Activated CD8-positive, alpha-beta T cell treated with anti-CD3 and anti-CD28 coated beads for 36 hours (primary cell): ENCODE data around the gene CAMK1D. TPM values are rescaled to one million over a fixed set of nuclear protein-coding genes. Genes with fewer than 3 reads are reported as not detected.

Experiments used
- ATAC-seq: fragments of 200-7000 bp; cut with Tn5 transposase; one replicate; pipeline ENCODE4 v1.10.0; 2021; ENCODE audit warnings: mild to moderate bottlenecking, moderate library complexity
- CTCF ChIA-PET: fragments of 350-600 bp; sonication (Branson Sonifier 250); formaldehyde crosslinking; loops from one replicate; lab custom pipeline; 2021; ENCODE audit warnings: antibody characterized with exemption; lab: Charles Lee
- POLR2A ChIA-PET: fragments of 350-600 bp; sonication (Branson Sonifier 250); formaldehyde crosslinking; loops from one replicate; lab custom pipeline; 2021; ENCODE audit warnings: antibody characterized with exemption; lab: Charles Lee
- DNase-seq: peaks from one replicate; pipeline ENCODE4 v3.0.0-alpha.2; 2020
- H3K27ac Mint-ChIP-seq: one replicate; pipeline ENCODE4 v1.8.0; 2021; ENCODE audit warnings: mild to moderate bottlenecking, mixed read lengths
- H3K27me3 Mint-ChIP-seq: one replicate; pipeline ENCODE4 v1.8.0; 2021; ENCODE audit warnings: mixed read lengths
- H3K36me3 Mint-ChIP-seq: one replicate; pipeline ENCODE4 v1.8.0; 2021; ENCODE audit warnings: low read depth, mixed read lengths
- H3K4me1 Mint-ChIP-seq: one replicate; pipeline ENCODE4 v1.8.0; 2021; ENCODE audit warnings: low read depth, mixed read lengths
- H3K4me3 Mint-ChIP-seq: one replicate; pipeline ENCODE4 v1.8.0; 2021; ENCODE audit warnings: mild to moderate bottlenecking, moderate library complexity, mixed read lengths
- H3K9me3 Mint-ChIP-seq: one replicate; pipeline ENCODE4 v1.8.0; 2021; ENCODE audit warnings: mixed read lengths
- intact Hi-C: fragments of 100-400 bp; cut with micrococcal nuclease; formaldehyde crosslinking; loops from one replicate; pipeline ENCODE4 v1.10.0; 2022
- total RNA-seq, 2 experiments: library from RNA; stranded (reverse); gene quantifications; one replicate each; pipeline ENCODE4 v1.2.3, GENCODE V29; 2021
- TF ChIP-seq, protein P1 (sequence below): fragments of 200-600 bp; IDR thresholded peaks from one replicate; pipeline ENCODE4 v1.8.0; 2022; ENCODE audit warnings: antibody characterized with exemption, mild to moderate bottlenecking

Gene CAMK1D
- total RNA-seq, 2 experiments from 2014 or later, result 13.8 TPM

DNA sequence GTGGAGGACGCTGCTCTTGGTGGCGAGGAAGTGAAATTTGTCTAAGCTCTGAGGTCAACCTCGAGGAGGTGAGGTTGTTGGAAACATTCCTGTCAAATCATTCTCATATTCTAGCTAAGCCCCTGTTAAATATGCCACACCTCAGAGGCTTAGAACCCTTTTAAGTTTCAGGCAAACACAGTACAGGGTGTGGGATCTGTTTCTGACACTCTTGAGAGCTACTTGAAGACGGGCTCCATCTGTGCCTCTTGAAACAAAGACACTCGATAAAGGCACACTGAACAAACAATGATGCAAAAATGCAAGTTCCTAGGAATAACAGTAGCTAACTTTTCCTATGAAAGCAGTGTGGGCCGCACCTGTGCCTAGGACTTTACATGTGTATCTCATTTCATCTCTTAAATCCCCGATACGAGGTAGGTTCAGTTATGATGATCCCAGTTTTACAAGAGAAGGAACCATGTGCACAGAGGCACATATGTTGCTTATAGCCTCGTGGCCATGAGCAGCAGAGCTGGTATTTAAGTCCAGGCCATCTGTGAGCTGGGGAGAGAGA lies 352.9 kb downstream of the CAMK1D start:
- ATAC-seq (no peak), DNase-seq (no peak)
- Mint-ChIP-seq H3K27ac (no peak overlapping the region), H3K27me3 (no peaks in the 10 kb centered on the region), H3K4me1 (peaks cover 50% of the 10 kb centered on the region), H3K4me3 (no peak overlapping the region), H3K36me3 (peaks cover 8% of the 10 kb centered on the region), H3K9me3 (peaks cover 4% of the 10 kb centered on the region)
- TF ChIP-seq, protein P1, sequence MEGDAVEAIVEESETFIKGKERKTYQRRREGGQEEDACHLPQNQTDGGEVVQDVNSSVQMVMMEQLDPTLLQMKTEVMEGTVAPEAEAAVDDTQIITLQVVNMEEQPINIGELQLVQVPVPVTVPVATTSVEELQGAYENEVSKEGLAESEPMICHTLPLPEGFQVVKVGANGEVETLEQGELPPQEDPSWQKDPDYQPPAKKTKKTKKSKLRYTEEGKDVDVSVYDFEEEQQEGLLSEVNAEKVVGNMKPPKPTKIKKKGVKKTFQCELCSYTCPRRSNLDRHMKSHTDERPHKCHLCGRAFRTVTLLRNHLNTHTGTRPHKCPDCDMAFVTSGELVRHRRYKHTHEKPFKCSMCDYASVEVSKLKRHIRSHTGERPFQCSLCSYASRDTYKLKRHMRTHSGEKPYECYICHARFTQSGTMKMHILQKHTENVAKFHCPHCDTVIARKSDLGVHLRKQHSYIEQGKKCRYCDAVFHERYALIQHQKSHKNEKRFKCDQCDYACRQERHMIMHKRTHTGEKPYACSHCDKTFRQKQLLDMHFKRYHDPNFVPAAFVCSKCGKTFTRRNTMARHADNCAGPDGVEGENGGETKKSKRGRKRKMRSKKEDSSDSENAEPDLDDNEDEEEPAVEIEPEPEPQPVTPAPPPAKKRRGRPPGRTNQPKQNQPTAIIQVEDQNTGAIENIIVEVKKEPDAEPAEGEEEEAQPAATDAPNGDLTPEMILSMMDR, result no peak
- ChIA-PET POLR2A (no interaction called here), CTCF (interaction anchor here (0.6 to 2.1 kb wide), 5 partner anchors 9 to 217 kb away, joined by 3 to 11 read pairs (median 3); no protein-coding TSS in a partner anchor)
- intact Hi-C loops, result no loop called here

GRCh38 chr10:12703126-12703525 lies 353.8 kb downstream of the CAMK1D start:
- ChIA-PET POLR2A (no interaction called here), CTCF (interaction anchor here (1.3 to 2.1 kb wide), 2 partner anchors 8 to 15 kb away, joined by 4 to 11 read pairs; no protein-coding TSS in a partner anchor)
- no peak overlapping the region for H3K27ac Mint-ChIP-seq
- peaks cover 58% of the 10 kb centered on the region for H3K4me1 Mint-ChIP-seq
- no peak overlapping the region for H3K4me3 Mint-ChIP-seq
- peaks cover 4% of the 10 kb centered on the region for H3K9me3 Mint-ChIP-seq
- TF ChIP-seq, protein P1, result no peak
- peaks cover 8% of the 10 kb centered on the region for H3K36me3 Mint-ChIP-seq
- intact Hi-C loops, result no loop called here
- no peaks in the 10 kb centered on the region for H3K27me3 Mint-ChIP-seq
- DNase-seq, result no peak
- ATAC-seq, result no peak

- H3K4me3 Mint-ChIP-seq, result no peak overlapping the region
- peaks cover 8% of the 10 kb centered on the region for H3K36me3 Mint-ChIP-seq
- DNase-seq, result no peak
- no peaks in the 10 kb centered on the region for H3K27me3 Mint-ChIP-seq
- peak; percentile 21 for ATAC-seq
- intact Hi-C loops, result no loop called here
- CTCF ChIA-PET, result interaction anchor here (0.9 to 1.2 kb wide), 2 partner anchors 9 to 47 kb away, joined by 3 to 4 read pairs; no protein-coding TSS in a partner anchor
- peaks cover 61% of the 10 kb centered on the region for H3K4me1 Mint-ChIP-seq
- TF ChIP-seq, protein P1, result no peak
- H3K27ac Mint-ChIP-seq, result no peak overlapping the region
- peaks cover 4% of the 10 kb centered on the region for H3K9me3 Mint-ChIP-seq
- POLR2A ChIA-PET, result no interaction called here
These were observed 354.5 kb downstream of the CAMK1D start for GRCh38 chr10:12703813-12704212.

DNA sequence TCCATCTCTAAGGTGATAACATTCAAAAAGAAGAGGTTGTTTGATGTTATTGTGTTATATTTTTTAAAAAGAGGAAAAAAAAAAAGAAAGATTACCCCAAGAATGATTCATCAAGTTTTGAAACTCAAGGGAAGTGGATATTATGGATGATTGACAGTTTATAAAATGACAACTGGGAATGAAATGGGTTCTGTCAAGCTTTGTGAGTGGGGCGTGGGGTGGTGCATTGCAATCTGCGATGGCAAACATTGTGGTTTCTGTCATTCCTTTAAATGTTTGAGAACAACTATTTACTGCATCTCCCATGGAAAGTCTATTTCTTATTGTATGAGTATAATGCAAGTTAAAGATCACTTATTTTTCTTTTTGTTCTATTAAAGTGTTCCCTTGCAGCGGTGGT lies 355.1 kb downstream of the CAMK1D start:
- no peak overlapping the region for H3K4me3 Mint-ChIP-seq
- POLR2A ChIA-PET, result no interaction called here
- H3K27me3 Mint-ChIP-seq, result no peaks in the 10 kb centered on the region
- H3K36me3 Mint-ChIP-seq, result peaks cover 8% of the 10 kb centered on the region
- DNase-seq (no peak), ATAC-seq (no peak)
- H3K27ac Mint-ChIP-seq, result peak overlapping the region; percentile 26
- CTCF ChIA-PET, result interaction anchor here (0.9 to 1.5 kb wide), 3 partner anchors 8 to 48 kb away, joined by 3 to 4 read pairs (median 3); no protein-coding TSS in a partner anchor
- intact Hi-C loops, result no loop called here
- peaks cover 4% of the 10 kb centered on the region for H3K9me3 Mint-ChIP-seq
- peaks cover 61% of the 10 kb centered on the region for H3K4me1 Mint-ChIP-seq
- TF ChIP-seq, protein P1, result no peak

DNA sequence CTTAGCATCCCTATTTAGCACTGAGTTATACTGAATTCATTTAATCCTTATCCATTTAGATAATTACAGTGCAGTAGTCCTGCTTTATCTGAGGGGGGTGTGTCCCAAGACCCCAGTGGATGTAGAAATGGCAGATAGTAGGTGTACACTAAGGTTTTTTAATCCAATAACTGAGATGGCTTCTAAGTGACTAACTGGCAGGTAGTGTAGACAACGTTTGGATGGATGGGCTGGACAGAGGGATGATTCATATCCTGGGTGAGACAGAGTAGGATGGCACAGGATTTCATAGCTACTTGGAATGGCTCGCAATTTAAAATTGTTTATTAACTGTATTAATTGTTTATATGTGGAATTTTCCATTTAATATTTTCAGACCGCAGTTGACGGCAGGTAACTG lies 356.6 kb downstream of the CAMK1D start:
- TF ChIP-seq, protein P1, result no peak
- ChIA-PET POLR2A (no interaction called here), CTCF (interaction anchor here (1.5 to 3.3 kb wide), 2 partner anchors 49 to 196 kb away, joined by 3 to 18 read pairs; no protein-coding TSS in a partner anchor)
- DNase-seq (no peak), ATAC-seq (no peak)
- no peaks in the 10 kb centered on the region for H3K36me3 Mint-ChIP-seq
- no peak overlapping the region for H3K27ac Mint-ChIP-seq
- no peaks in the 10 kb centered on the region for H3K27me3 Mint-ChIP-seq
- H3K9me3 Mint-ChIP-seq, result no peaks in the 10 kb centered on the region
- intact Hi-C loops, result no loop called here
- H3K4me3 Mint-ChIP-seq, result no peak overlapping the region
- H3K4me1 Mint-ChIP-seq, result peaks cover 62% of the 10 kb centered on the region
